Measurements from ENCODE around the gene KANK4.

GRCh38 chr1:62233926-62234450 lies 85.2 kb downstream of the KANK4 start:
- TF ChIP-seq RAD21 (IDR thresholded peaks at IDR 0.05; ENCODE audit: low read depth) (no peak), REST (IDR thresholded peaks at IDR 0.05; ENCODE audit: low read depth) (no peak), ZBTB7A (IDR thresholded peaks at IDR 0.05; ENCODE audit: low read depth) (no peak), USF1 (IDR thresholded peaks at IDR 0.05) (no peak), CEBPB (IDR thresholded peaks at IDR 0.05) (no peak), MAX (IDR thresholded peaks at IDR 0.05) (no peak), EP300 (IDR thresholded peaks at IDR 0.05; ENCODE audit: borderline replicate concordance) (no peak), CREB1 (IDR thresholded peaks at IDR 0.05; ENCODE audit: low read depth) (no peak)
